Measurements from ENCODE around the gene EXOSC9.

The EXOSC9 gene

DNA sequence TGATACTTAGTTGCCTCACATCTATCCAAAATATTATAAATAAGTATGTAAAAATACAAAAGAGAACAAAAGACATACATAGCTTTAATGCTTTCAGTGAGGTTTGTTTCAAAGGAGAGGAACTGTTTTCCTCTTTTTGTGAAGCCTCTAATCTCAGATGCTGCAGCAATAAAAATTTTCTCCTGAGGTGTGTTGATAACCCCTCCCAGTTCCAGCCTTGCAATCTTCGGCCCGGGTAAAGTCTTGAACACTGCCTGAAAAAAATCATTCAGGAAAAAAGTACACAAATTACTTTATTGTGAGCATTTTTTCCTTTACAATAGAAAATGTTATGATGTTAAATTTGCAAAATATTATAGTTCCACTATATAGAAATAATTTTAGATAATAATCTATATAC is 60.3 kb downstream of the EXOSC9 start:
- Histone ChIP-seq H2AFZ (ENCODE audit: low read depth, low read length) (no peak overlapping the region), H3K36me3 (ENCODE audit: insufficient read depth, low read length) (peaks cover 54% of the 10 kb centered on the region), H3K4me1 (ENCODE audit: insufficient read depth, low read length) (no peaks in the 10 kb centered on the region), H3K4me3 (ENCODE audit: low read length) (no peak overlapping the region), H3K27me3 (ENCODE audit: insufficient read depth, low read length) (no peaks in the 10 kb centered on the region), H3K9me3 (ENCODE audit: low read length) (no peaks in the 10 kb centered on the region)

DNA sequence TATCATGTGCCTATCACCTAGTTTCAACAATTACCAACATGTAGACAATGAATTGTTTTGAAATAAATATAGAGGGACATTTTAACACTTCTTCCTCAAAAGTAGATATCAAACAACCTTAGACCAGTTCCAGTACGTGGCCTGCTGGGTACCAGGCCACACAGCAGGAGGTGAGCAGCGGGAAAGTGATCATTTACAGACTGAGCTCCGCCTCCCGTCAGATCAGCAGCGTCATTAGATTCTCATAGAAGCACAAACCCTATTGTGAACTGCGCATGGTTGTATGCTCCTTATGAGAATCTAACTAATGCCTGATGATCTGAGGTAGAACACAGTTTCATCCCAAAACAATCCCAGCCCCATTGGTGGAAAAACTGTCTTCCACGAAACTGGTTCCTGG is 62.7 kb downstream of the EXOSC9 start:
- H3K27me3 ChIP-seq (ENCODE audit: insufficient read depth, low read length): no peaks in the 10 kb centered on the region
- no peak overlapping the region for H2AFZ ChIP-seq (ENCODE audit: low read depth, low read length)
- no peak overlapping the region for H3K4me3 ChIP-seq (ENCODE audit: low read length)
- peaks cover 55% of the 10 kb centered on the region for H3K36me3 ChIP-seq (ENCODE audit: insufficient read depth, low read length)
- no peaks in the 10 kb centered on the region for H3K9me3 ChIP-seq (ENCODE audit: low read length)
- H3K4me1 ChIP-seq (ENCODE audit: insufficient read depth, low read length): no peaks in the 10 kb centered on the region
